Activated CD4-positive, alpha-beta T cell treated with anti-CD3 and anti-CD28 coated beads, Interleukin-2, amount 10 ng/mL, durations not matched to agents 7 days and 5 days (primary cell): ENCODE data around the gene SPATA9. TPM values are rescaled to one million over a fixed set of nuclear protein-coding genes. Genes with fewer than 3 reads are reported as not detected.
A peak's percentile ranks its signal among the peaks of the same experiment; 100 is the strongest.

ENCODE experiments used
- CTCF ChIA-PET: fragments of 350-600 bp; sonication (Branson Sonifier 250); formaldehyde crosslinking; loops from one replicate; lab custom pipeline; 2021; ENCODE audit warnings: antibody characterized with exemption; lab: Charles Lee
- POLR2A ChIA-PET: fragments of 350-600 bp; sonication (Branson Sonifier 250); formaldehyde crosslinking; loops from one replicate; lab custom pipeline; 2021; ENCODE audit warnings: antibody characterized with exemption; lab: Charles Lee
- DNase-seq: peaks from one replicate; pipeline ENCODE4 v3.0.0-alpha.2; 2020
- H3K27ac Mint-ChIP-seq: one replicate; pipeline ENCODE4 v1.8.0; 2021; ENCODE audit warnings: mild to moderate bottlenecking, moderate library complexity, mixed read lengths
- H3K27me3 Mint-ChIP-seq: one replicate; pipeline ENCODE4 v1.8.0; 2021; ENCODE audit warnings: mixed read lengths
- H3K36me3 Mint-ChIP-seq: one replicate; pipeline ENCODE4 v1.8.0; 2021; ENCODE audit warnings: low read depth, mixed read lengths
- H3K4me1 Mint-ChIP-seq: one replicate; pipeline ENCODE4 v1.8.0; 2021; ENCODE audit warnings: mixed read lengths
- H3K4me3 Mint-ChIP-seq: one replicate; pipeline ENCODE4 v1.8.0; 2021; ENCODE audit warnings: mild to moderate bottlenecking, moderate library complexity, mixed read lengths
- H3K9me3 Mint-ChIP-seq: one replicate; pipeline ENCODE4 v1.8.0; 2021; ENCODE audit warnings: mixed read lengths
- total RNA-seq, 2 experiments: library from RNA; stranded (reverse); gene quantifications; one replicate each; pipeline ENCODE4 v1.2.3, GENCODE V29; 2021

The SPATA9 gene
- total RNA-seq, 2 experiments from 2014 or later, result not detected

DNA sequence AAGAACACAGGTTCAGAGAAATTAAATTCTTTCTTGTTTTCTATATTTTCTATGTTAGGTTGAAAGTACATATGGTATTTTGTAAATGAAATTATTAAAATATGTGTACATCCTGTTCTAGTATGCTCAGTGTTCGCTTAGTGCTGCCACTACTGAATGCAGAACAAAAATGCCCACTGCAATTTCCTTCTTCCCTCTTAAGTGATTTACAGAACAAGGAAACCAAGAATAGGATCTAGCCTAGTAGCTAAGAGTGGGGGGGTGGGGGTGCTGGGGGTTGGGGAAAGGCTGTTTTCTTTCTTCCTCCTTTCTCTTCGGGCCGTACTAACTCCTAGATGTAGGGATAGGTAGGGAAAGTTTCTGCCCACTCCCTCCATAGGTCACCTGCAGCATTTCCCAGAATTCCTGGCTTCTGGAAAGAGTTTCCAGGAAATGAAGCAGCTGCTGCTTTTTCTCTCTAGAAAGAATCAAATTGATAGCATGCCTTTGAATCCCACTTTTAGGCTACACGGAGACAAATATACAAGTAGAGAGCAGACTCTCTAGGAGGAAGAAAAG lies 15.7 kb downstream of the SPATA9 start:
- Mint-ChIP-seq H3K4me3 (no peak overlapping the region), H3K4me1 (peaks cover 3% of the 10 kb centered on the region), H3K27me3 (no peaks in the 10 kb centered on the region), H3K9me3 (no peaks in the 10 kb centered on the region), H3K36me3 (no peaks in the 10 kb centered on the region), H3K27ac (no peak overlapping the region)
- ChIA-PET POLR2A (no interaction called here), CTCF (no interaction called here)
- no peak for DNase-seq

DNA sequence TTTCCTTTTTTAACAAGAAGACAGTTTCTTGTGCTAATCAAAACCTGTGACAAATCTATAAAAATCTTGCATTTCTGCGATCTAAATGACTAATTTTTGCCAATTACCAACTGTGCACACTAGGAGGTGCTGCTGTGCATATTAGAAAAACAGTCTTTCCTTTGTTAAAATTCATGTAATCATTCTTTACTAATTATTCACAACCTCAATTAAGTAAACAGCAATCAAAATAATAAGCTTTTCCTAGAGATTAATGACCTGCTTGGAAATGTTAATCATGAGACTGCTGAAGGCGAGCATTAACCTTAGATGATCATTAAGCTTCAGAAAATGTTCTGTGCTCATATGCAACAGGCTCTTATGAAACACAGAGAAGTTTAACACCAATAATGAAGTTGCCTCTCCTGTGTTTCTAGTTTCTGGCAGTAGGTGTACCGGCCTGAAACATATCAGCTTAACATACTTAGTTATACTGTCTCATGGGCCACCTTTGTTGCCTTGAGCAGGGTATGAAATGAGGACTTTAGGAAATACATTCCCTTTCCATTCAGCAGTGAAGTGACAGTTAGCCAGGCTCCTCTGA lies 18.5 kb downstream of the SPATA9 start:
- ChIA-PET CTCF (interaction anchor here (0.7 to 1.5 kb wide), 8 partner anchors 11 to 185 kb away, joined by 3 to 5 read pairs (median 3); partner anchors contain the start of gene RFESD), POLR2A (no interaction called here)
- Mint-ChIP-seq H3K4me3 (no peak overlapping the region), H3K9me3 (no peaks in the 10 kb centered on the region), H3K36me3 (no peaks in the 10 kb centered on the region), H3K4me1 (peaks cover 3% of the 10 kb centered on the region), H3K27ac (no peak overlapping the region), H3K27me3 (no peaks in the 10 kb centered on the region)
- peak; percentile 48 for DNase-seq

DNA sequence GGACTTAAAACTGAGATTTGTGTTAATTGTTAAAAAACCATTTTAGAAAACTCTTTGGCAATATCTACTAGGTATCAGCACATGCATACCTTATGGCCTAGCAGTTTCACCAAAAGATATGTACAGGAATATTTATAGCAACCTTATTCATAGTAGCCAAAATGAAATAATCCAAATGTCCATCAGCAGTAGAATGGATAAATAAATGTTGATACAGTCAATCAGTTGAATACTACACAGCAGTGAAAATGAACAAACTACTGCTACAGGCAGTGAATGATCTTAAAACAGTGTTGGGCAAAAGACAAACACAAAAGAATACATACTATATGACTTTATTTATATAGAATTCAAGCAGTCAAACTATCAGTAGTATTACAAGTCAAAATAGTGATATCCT lies 19.8 kb downstream of the SPATA9 start:
- no peak overlapping the region for H3K4me3 Mint-ChIP-seq
- POLR2A ChIA-PET, result no interaction called here
- no peak for DNase-seq
- H3K27ac Mint-ChIP-seq, result no peak overlapping the region
- H3K4me1 Mint-ChIP-seq, result peaks cover 3% of the 10 kb centered on the region
- CTCF ChIA-PET, result no interaction called here
- H3K9me3 Mint-ChIP-seq, result no peaks in the 10 kb centered on the region
- no peaks in the 10 kb centered on the region for H3K27me3 Mint-ChIP-seq
- H3K36me3 Mint-ChIP-seq, result no peaks in the 10 kb centered on the region

DNA sequence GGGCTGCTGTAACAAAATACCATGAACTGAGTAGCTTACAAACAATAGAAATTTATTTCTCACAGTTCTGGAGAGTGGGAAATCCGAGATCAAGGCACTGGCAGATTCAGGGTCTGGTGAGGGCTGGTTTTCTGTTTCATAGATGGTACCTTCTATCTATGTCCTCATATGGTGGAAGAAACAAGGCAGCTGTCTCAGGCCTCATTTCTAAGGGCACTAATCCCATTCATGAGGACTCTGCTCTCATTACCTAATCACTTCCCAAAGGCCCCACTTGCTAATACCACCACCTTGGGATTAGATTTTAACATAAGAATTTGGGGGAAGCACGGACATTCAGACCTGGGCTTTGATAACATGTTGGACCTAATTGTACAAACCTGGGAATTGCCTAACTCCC lies 22.7 kb downstream of the SPATA9 start:
- Mint-ChIP-seq H3K4me1 (peaks cover 3% of the 10 kb centered on the region), H3K4me3 (no peak overlapping the region), H3K27me3 (no peaks in the 10 kb centered on the region), H3K36me3 (peaks cover 2% of the 10 kb centered on the region), H3K27ac (no peak overlapping the region), H3K9me3 (no peaks in the 10 kb centered on the region)
- ChIA-PET POLR2A (no interaction called here), CTCF (no interaction called here)
- no peak for DNase-seq

DNA sequence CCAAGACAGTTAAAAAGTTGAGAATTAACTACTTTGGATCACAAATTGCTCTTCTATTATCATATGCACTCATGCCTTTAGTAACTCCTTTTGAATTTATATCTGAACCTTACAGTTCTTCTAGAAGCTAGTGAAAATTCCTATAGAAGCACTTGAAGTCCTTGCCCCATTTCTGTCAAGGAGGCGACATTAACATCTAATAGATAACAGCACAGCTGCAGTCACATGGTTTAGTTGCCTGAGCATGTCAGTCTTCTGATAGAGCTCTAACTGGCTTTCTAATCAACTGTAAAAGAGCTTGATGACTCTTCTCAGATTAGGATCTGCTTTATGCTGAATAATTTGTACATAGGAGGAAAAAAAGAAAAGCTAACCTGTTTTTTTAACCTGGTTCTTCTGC lies 27.2 kb downstream of the SPATA9 start:
- CTCF ChIA-PET, result interaction anchor here (1.6 kb wide), 2 partner anchors 12 to 14 kb away, joined by 3 to 4 read pairs; no protein-coding TSS in a partner anchor
- POLR2A ChIA-PET, result no interaction called here
- no peaks in the 10 kb centered on the region for H3K27me3 Mint-ChIP-seq
- no peak overlapping the region for H3K27ac Mint-ChIP-seq
- no peak overlapping the region for H3K4me3 Mint-ChIP-seq
- H3K9me3 Mint-ChIP-seq, result no peaks in the 10 kb centered on the region
- DNase-seq, result no peak
- H3K4me1 Mint-ChIP-seq, result no peaks in the 10 kb centered on the region
- H3K36me3 Mint-ChIP-seq, result peaks cover 13% of the 10 kb centered on the region

DNA sequence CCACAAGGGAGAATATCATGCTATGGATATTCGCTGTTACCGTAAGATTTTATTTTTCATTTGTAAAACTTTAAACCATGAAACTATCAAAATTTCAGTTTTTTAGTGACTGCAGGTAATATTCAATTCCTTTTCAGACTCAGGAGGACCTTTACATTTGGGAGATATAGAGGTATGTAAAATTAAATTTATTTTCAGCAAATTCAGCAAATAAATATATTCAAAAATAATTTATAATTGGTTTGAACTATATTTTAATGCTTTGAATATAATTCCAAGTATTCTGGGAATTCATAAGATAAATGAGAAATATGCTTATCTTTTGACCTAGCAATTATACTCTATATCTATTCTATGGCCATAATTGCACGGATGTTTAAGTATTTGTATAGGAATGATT lies 28.6 kb downstream of the SPATA9 start:
- no peak for DNase-seq
- H3K9me3 Mint-ChIP-seq, result no peaks in the 10 kb centered on the region
- H3K4me1 Mint-ChIP-seq, result peaks cover 8% of the 10 kb centered on the region
- no peak overlapping the region for H3K27ac Mint-ChIP-seq
- ChIA-PET CTCF (interaction anchor here (1.3 to 1.6 kb wide), 2 partner anchors 10 to 16 kb away, joined by 3 to 4 read pairs; no protein-coding TSS in a partner anchor), POLR2A (no interaction called here)
- H3K4me3 Mint-ChIP-seq, result no peak overlapping the region
- H3K27me3 Mint-ChIP-seq, result no peaks in the 10 kb centered on the region
- H3K36me3 Mint-ChIP-seq, result peaks cover 19% of the 10 kb centered on the region

DNA sequence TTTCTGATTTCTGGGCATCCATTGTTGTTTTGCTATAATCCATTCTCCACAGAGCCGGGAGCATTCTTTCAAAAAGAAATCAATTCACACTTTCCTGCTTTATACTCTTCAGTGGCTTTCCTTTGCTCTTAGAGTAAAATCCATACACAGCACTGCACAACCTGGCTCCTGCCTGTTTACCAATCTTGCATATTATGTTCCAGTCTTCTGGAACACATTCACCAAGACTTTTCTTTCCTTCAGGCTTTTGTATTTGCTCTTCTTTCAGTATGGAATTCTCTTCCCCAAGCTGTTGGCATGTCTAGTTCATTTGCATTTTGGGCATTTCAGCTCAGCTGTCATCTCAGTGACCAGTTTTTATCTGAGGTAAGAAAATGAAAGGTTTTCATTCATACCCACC lies 29.9 kb downstream of the SPATA9 start:
- no peak for DNase-seq
- no peaks in the 10 kb centered on the region for H3K9me3 Mint-ChIP-seq
- H3K27me3 Mint-ChIP-seq, result no peaks in the 10 kb centered on the region
- H3K36me3 Mint-ChIP-seq, result peaks cover 19% of the 10 kb centered on the region
- ChIA-PET CTCF (interaction anchor here (1.3 kb wide), 1 partner anchor 11 kb away, joined by 3 read pairs; no protein-coding TSS in a partner anchor), POLR2A (no interaction called here)
- peaks cover 19% of the 10 kb centered on the region for H3K4me1 Mint-ChIP-seq
- H3K4me3 Mint-ChIP-seq, result no peak overlapping the region
- no peak overlapping the region for H3K27ac Mint-ChIP-seq

DNA sequence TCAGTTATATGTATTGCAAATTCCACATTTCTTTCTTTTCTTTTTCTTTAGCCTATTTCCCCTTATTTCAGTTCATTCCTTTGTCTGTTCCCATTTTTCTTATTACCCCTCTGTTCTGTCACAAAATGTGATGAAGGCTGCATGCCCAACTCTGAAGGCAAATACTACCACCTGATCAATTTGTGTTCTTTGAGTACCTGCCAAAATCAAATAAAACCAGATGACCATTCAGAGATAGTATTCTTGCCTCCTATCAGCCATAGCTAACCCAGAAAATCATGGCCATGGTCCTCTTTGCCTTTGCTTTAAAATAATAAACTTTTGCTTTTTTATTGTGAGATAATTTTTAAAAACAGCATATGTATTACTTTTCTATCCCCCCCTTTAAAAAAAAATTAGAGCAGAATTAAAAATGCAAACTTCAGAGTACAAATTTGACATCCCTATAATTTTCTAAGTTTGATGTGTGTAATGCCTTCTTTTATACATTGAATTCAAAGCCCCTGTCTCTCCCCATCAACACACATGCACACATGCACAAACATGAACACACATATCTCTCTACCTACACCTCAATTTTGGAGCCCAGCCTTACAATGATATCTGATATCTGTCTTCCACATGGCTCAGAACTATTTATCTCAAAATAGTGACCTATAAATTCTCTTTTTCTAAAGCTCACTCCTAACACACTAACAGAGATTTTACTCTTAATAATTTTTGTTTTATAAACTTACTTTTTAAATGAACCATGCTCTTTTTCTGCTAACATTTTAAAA lies 32.8 kb downstream of the SPATA9 start:
- ChIA-PET POLR2A (no interaction called here), CTCF (interaction anchor here (0.7 to 1.0 kb wide), 2 partner anchors 199 to 1045 kb away, joined by 3 read pairs; no protein-coding TSS in a partner anchor)
- H3K27me3 Mint-ChIP-seq, result no peaks in the 10 kb centered on the region
- H3K27ac Mint-ChIP-seq, result no peak overlapping the region
- H3K36me3 Mint-ChIP-seq, result peaks cover 17% of the 10 kb centered on the region
- H3K4me3 Mint-ChIP-seq, result no peak overlapping the region
- peaks cover 39% of the 10 kb centered on the region for H3K4me1 Mint-ChIP-seq
- no peaks in the 10 kb centered on the region for H3K9me3 Mint-ChIP-seq
- DNase-seq, result no peak

DNA sequence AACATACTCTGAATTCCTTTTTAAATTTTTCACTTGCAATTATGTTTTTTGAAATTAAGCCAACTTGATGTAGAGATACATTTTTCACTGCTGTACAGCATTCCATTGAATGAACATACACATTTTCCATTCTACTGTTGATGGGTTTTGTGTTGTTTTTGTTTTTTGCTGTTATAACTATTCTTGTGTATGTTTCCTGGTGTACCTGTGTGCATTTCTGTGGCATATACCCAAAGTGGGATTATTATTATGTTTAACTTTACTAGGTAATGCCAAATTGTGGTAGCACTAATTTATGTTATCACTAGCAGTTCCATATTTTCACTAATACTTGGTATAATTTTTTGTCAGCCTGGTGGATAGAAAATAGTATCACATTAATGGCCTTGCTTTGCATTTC lies 33.5 kb downstream of the SPATA9 start:
- DNase-seq, result no peak
- Mint-ChIP-seq H3K27ac (no peak overlapping the region), H3K27me3 (no peaks in the 10 kb centered on the region), H3K4me1 (peaks cover 47% of the 10 kb centered on the region), H3K9me3 (no peaks in the 10 kb centered on the region), H3K36me3 (peaks cover 17% of the 10 kb centered on the region), H3K4me3 (no peak overlapping the region)
- POLR2A ChIA-PET, result no interaction called here
- CTCF ChIA-PET, result no interaction called here

DNA sequence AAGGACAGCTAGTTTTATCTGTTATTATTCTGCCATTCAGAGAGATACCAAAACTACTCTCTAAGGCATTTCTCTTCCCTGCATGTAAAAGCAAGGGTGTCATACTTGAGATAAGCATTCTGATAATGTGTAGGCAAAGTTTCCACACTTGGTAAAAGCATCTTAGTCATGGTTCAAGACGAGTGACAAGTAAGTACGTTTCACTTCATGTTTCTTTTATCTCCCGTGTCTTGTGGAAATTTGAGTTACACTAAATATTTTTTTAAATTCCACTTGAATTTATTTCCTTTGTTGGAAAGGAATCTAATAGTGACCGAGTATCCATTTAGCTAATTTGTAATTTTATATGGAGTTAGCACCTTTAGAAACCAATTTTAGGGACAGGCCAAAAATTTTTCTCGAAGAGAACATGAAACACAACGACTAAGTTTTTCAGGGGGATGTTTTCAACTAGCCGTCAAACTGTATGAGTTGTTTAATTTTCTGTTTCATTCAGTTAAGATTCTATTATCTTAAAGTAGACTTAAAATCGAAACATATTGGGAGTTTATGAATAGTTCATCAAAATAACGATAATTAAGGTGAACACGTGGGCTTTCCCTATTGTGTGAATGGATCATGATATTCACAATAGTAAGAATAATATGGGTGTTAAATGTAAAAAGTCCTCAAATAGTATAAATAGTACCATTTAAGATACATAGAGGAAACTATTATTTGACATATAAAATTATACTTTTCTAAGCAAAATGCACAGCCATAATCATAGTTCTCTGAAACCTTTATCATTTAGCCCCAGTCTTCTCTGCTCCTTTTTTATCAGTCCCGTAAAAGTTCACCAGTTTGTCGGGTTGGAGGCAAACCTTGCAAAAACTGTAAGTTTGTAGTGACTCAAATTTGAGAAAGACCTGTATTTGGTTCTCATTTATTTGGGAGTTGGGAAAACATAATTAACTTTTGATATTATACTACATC lies 34.6 kb downstream of the SPATA9 start:
- H3K27ac Mint-ChIP-seq, result peak overlapping the region; percentile 17
- no peaks in the 10 kb centered on the region for H3K9me3 Mint-ChIP-seq
- CTCF ChIA-PET, result interaction anchor here (2.4 kb wide), 1 partner anchor 16 kb away, joined by 9 read pairs; no protein-coding TSS in a partner anchor

DNA sequence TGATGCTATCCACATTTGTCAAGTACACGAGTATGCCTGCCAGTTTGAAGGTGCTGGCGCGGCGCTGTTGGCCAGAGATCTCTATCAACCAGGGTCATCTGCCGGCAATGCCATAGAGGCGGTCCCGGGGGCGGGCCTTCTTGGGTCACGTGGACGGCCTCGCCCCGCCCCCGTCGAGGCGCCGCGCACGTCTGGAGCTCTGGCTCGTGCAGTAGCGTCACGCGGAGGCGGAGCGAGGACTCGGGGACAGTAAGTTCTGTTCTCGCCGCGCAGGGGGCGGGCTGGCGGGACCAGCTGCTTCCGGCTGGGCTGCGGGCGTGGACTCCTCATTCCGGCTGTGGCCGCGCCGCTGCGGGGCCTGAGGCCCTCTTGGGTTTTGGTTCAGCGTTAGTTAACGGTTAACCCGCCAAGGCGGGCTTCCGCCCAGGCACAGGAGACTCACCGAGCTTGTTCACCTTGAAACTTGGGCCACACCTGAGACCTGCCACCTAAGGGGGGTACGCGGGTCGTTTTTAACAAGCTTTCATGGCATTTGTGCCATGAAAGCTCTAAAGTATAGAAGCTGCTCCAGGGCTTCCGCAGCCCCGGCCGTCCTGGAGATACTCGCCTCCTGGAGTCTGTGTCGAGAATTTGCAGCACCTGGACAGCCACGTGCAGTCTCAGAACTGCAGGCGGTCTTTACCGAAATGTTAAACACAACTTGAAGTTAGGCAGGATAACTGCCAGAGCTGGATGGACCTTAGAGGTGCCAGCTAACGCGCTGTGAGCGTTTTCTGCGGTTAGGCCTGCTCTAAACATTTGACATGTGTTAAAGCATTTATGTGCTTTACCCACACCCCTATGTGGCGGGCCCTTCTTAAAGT lies 36.0 kb downstream of the SPATA9 start, which contains the start of gene RFESD:
Gene RFESD (plus strand): TSS at position 209 of the 863 bp plus-strand sequence. CDS start 5,495 bp downstream, outside the sequence.
- ChIA-PET CTCF (interaction anchor here (0.7 to 2.4 kb wide), 10 partner anchors 11 to 220 kb away, joined by 3 to 9 read pairs (median 4); no protein-coding TSS in a partner anchor), POLR2A (interaction anchor here (0.6 kb wide), 1 partner anchor 82 kb away, joined by 15 read pairs; no protein-coding TSS in a partner anchor)
- peak; percentile 96 for DNase-seq
- peak within 1 kb of the TSS; percentile 81 for H3K4me3 Mint-ChIP-seq
- H3K27me3 Mint-ChIP-seq, result no peaks in the 10 kb centered on the region
- peaks cover 52% of the 10 kb centered on the region for H3K4me1 Mint-ChIP-seq
- peak within 1 kb of the TSS; percentile 95 for H3K27ac Mint-ChIP-seq
- no peaks in the 10 kb centered on the region for H3K9me3 Mint-ChIP-seq
- peaks cover 5% of the 10 kb centered on the region for H3K36me3 Mint-ChIP-seq

More for the DNA sequence above, 34.6 kb downstream of the SPATA9 start:
- Mint-ChIP-seq H3K36me3 (peaks cover 13% of the 10 kb centered on the region), H3K4me3 (peak overlapping the region; percentile 81), H3K27me3 (no peaks in the 10 kb centered on the region), H3K4me1 (peaks cover 52% of the 10 kb centered on the region)
- DNase-seq, result no peak
- POLR2A ChIA-PET, result no interaction called here
